Measurements from ENCODE around the gene ERF. TPM values are rescaled to one million over a fixed set of nuclear protein-coding genes. Genes with fewer than 3 reads are reported as not detected.

ERF gene
- total RNA-seq, 1 experiment from 2014 or later, result 35.1 TPM

- Mint-ChIP-seq H3K27ac (ENCODE audit: low read depth, unreplicated experiment) (peak overlapping the region; percentile 72), H3K4me3 (ENCODE audit: unreplicated experiment) (peak overlapping the region; percentile 19), H3K9me3 (ENCODE audit: unreplicated experiment) (no peaks in the 10 kb centered on the region), H3K36me3 (ENCODE audit: insufficient read depth, unreplicated experiment) (peaks cover 83% of the 10 kb centered on the region), H3K27me3 (ENCODE audit: insufficient read depth, unreplicated experiment) (no peaks in the 10 kb centered on the region), H3K4me1 (ENCODE audit: insufficient read depth, unreplicated experiment) (peaks cover 48% of the 10 kb centered on the region)
- intact Hi-C loops (cut with micrococcal nuclease), result no loop called here
- CTCF ChIA-PET, result interaction anchor here (0.6 to 1.7 kb wide), 3 partner anchors 73 to 1536 kb away, joined by 3 to 5 read pairs (median 5); no protein-coding TSS in a partner anchor
- peak; percentile 53 for DNase-seq (ENCODE audit: unreplicated experiment)
- BruUV-seq (replicated peaks), result no TSS peak
- POLR2A ChIA-PET, result interaction anchor here (0.8 to 5.2 kb wide), 4 partner anchors 8 to 38 kb away, joined by 3 to 30 read pairs (median 4); no protein-coding TSS in a partner anchor
- TF ChIP-seq, protein P1, sequence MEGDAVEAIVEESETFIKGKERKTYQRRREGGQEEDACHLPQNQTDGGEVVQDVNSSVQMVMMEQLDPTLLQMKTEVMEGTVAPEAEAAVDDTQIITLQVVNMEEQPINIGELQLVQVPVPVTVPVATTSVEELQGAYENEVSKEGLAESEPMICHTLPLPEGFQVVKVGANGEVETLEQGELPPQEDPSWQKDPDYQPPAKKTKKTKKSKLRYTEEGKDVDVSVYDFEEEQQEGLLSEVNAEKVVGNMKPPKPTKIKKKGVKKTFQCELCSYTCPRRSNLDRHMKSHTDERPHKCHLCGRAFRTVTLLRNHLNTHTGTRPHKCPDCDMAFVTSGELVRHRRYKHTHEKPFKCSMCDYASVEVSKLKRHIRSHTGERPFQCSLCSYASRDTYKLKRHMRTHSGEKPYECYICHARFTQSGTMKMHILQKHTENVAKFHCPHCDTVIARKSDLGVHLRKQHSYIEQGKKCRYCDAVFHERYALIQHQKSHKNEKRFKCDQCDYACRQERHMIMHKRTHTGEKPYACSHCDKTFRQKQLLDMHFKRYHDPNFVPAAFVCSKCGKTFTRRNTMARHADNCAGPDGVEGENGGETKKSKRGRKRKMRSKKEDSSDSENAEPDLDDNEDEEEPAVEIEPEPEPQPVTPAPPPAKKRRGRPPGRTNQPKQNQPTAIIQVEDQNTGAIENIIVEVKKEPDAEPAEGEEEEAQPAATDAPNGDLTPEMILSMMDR (IDR thresholded peaks at IDR 0.05; ENCODE audit: unreplicated experiment), result no peak
Measured at GRCh38 chr19:42206871-42207755, 47.8 kb downstream of the ERF start.

DNA sequence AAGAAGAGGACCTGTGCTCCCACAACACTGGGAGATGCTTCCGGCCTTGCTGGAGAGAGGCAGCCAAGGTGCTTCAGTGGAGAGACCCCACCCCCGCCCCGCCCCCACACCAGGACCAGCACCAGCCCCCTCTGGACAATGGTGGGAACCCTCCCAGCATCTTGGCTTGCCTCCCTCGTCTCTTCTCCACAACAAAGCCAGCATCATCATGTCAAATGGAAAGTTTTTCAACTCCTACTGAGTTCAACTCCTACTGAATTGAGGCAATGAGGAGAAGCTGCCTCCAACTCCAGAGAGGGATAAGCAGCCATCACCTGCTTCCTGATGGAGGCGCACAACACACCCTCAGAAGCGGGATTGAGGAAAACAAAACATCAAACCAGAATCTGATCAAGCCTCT, 50.3 kb downstream of the ERF start:
- POLR2A ChIA-PET, result interaction anchor here (5.2 kb wide), 1 partner anchor 11 kb away, joined by 30 read pairs; no protein-coding TSS in a partner anchor
- no peaks in the 10 kb centered on the region for H3K27me3 Mint-ChIP-seq (ENCODE audit: insufficient read depth, unreplicated experiment)
- peaks cover 70% of the 10 kb centered on the region for H3K36me3 Mint-ChIP-seq (ENCODE audit: insufficient read depth, unreplicated experiment)
- intact Hi-C loops (cut with micrococcal nuclease), result no loop called here
- no peak for DNase-seq (ENCODE audit: unreplicated experiment)
- H3K4me3 Mint-ChIP-seq (ENCODE audit: unreplicated experiment), result no peak overlapping the region
- H3K4me1 Mint-ChIP-seq (ENCODE audit: insufficient read depth, unreplicated experiment), result peaks cover 50% of the 10 kb centered on the region
- H3K27ac Mint-ChIP-seq (ENCODE audit: low read depth, unreplicated experiment), result no peak overlapping the region
- TF ChIP-seq, protein P1 (IDR thresholded peaks at IDR 0.05; ENCODE audit: unreplicated experiment), result no peak
- CTCF ChIA-PET, result interaction anchor here (1.1 kb wide), 1 partner anchor 20 kb away, joined by 3 read pairs; no protein-coding TSS in a partner anchor
- no TSS peak for BruUV-seq (replicated peaks)
- H3K9me3 Mint-ChIP-seq (ENCODE audit: unreplicated experiment), result no peaks in the 10 kb centered on the region

- BruUV-seq (replicated peaks), result no TSS peak
- POLR2A ChIA-PET, result interaction anchor here (5.2 kb wide), 1 partner anchor 12 kb away, joined by 30 read pairs; no protein-coding TSS in a partner anchor
- H3K4me3 Mint-ChIP-seq (ENCODE audit: unreplicated experiment), result no peak overlapping the region
- no peaks in the 10 kb centered on the region for H3K9me3 Mint-ChIP-seq (ENCODE audit: unreplicated experiment)
- CTCF ChIA-PET, result interaction anchor here (1.1 kb wide), 1 partner anchor 19 kb away, joined by 3 read pairs; no protein-coding TSS in a partner anchor
- H3K27ac Mint-ChIP-seq (ENCODE audit: low read depth, unreplicated experiment), result peak overlapping the region; percentile 5
- peaks cover 69% of the 10 kb centered on the region for H3K36me3 Mint-ChIP-seq (ENCODE audit: insufficient read depth, unreplicated experiment)
- intact Hi-C loops (cut with micrococcal nuclease), result no loop called here
- H3K27me3 Mint-ChIP-seq (ENCODE audit: insufficient read depth, unreplicated experiment), result no peaks in the 10 kb centered on the region
- peaks cover 54% of the 10 kb centered on the region for H3K4me1 Mint-ChIP-seq (ENCODE audit: insufficient read depth, unreplicated experiment)
- no peak for DNase-seq (ENCODE audit: unreplicated experiment)
- TF ChIP-seq, protein P1 (IDR thresholded peaks at IDR 0.05; ENCODE audit: unreplicated experiment), result no peak
Measured at GRCh38 chr19:42203700-42204099, 51.2 kb downstream of the ERF start.

- H3K27ac Mint-ChIP-seq (ENCODE audit: low read depth, unreplicated experiment), result peak overlapping the region; percentile 1
- intact Hi-C loops (cut with micrococcal nuclease), result no loop called here
- CTCF ChIA-PET, result interaction anchor here (0.6 kb wide), 1 partner anchor 77 kb away, joined by 3 read pairs; no protein-coding TSS in a partner anchor
- no TSS peak for BruUV-seq (replicated peaks)
- POLR2A ChIA-PET, result interaction anchor here (0.7 to 1.3 kb wide), 5 partner anchors 13 to 126 kb away, joined by 3 to 4 read pairs (median 3); partner anchors contain the start of genes DEDD2 and ZNF574
- peaks cover 47% of the 10 kb centered on the region for H3K4me1 Mint-ChIP-seq (ENCODE audit: insufficient read depth, unreplicated experiment)
- no peaks in the 10 kb centered on the region for H3K9me3 Mint-ChIP-seq (ENCODE audit: unreplicated experiment)
- TF ChIP-seq, protein P1 (IDR thresholded peaks at IDR 0.05; ENCODE audit: unreplicated experiment), result no peak
- H3K27me3 Mint-ChIP-seq (ENCODE audit: insufficient read depth, unreplicated experiment), result no peaks in the 10 kb centered on the region
- peaks cover 78% of the 10 kb centered on the region for H3K36me3 Mint-ChIP-seq (ENCODE audit: insufficient read depth, unreplicated experiment)
- DNase-seq (ENCODE audit: unreplicated experiment), result no peak
- no peak overlapping the region for H3K4me3 Mint-ChIP-seq (ENCODE audit: unreplicated experiment)
Measured at GRCh38 chr19:42202290-42202880, 52.5 kb downstream of the ERF start.
